GM12874 (cell line): ENCODE results near the gene HCCS.

ENCODE experiments used
- TF ChIP-seq, protein P1 (sequence below): IDR thresholded peaks from 2 replicates; pipeline ENCODE4 v1.5.1; 2011; ENCODE audit warnings: low read depth, mild to moderate bottlenecking, control low read depth, low read length, moderate library complexity; ENCODE audit not compliant: insufficient read depth

HCCS gene

DNA sequence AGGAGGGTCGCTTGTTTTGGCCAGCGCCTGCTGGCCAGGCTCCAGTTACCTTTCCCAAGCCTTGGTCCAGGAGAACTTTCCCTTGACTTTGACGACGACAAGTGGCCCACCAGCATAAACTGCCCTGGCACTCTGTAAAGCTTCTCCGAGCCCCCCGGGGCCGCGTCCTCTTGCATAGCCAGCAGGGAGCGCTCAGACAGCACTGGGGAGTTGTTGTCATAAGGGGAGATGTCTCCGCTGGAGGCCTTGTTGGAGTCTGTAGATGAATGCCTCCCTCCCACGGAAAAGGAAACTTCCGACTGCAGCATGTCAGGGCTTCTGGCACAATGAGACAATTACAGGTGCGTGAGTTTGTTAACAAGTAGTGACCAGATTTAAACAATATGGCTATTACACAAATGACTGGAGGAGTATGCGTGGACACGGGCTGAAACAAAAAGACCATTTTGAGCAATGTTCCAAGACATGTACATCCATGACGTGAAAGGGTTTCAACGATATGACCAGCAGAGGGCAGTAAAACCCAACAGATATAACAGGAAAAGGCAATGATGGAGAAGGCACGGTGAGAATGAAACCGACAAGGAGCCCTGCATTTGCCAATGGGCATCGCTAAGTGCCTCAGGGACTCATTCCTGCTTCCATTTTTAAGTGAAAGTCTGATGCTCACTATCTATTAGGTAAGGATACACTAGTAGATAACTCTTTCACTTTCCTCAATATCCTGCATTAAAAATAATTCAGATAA is 33.0 kb downstream of the HCCS start:
- TF ChIP-seq, protein P1, sequence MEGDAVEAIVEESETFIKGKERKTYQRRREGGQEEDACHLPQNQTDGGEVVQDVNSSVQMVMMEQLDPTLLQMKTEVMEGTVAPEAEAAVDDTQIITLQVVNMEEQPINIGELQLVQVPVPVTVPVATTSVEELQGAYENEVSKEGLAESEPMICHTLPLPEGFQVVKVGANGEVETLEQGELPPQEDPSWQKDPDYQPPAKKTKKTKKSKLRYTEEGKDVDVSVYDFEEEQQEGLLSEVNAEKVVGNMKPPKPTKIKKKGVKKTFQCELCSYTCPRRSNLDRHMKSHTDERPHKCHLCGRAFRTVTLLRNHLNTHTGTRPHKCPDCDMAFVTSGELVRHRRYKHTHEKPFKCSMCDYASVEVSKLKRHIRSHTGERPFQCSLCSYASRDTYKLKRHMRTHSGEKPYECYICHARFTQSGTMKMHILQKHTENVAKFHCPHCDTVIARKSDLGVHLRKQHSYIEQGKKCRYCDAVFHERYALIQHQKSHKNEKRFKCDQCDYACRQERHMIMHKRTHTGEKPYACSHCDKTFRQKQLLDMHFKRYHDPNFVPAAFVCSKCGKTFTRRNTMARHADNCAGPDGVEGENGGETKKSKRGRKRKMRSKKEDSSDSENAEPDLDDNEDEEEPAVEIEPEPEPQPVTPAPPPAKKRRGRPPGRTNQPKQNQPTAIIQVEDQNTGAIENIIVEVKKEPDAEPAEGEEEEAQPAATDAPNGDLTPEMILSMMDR: 0 out of 2 replicates have a peak, but pooled peaks have one; percentile 0

DNA sequence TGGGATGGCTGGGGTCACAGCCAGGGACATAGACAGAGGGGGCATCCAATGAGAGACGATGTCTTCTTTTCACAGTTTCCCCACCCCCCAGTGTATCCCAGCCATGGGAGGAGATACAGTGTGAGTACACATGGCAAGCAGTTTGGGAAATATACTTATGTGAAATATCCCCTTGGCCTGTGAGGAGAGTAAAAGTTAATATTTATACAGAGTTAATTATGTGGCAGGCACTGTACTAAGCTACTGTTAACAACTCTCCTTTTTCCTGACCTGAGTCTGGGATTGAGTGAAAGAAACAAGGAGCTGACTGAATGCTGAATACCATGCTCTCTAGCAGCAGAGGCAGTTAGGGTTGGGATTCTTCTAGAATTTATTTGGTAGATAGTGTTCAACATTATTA is 35.3 kb downstream of the HCCS start:
- TF ChIP-seq, protein P1: no peak

DNA sequence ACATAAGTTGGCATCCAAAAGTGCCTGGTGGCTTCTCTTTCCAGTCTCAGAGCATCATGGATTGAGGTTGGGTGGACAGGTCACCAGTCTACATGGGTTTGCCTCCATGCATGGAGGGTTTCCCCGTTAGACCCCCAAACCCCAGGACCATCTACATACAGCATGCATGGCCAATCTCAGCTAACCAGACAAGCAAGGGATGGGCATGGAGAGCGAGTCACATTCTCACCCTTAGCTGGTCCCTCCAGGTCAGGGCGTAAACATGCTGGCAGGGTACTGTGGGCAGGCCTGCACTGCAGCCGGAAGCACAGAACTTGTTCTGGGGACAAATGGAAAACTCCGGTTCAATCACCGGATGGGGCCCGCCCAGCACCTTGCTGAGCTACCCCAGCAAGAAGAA is 37.3 kb downstream of the HCCS start:
- TF ChIP-seq, protein P1: no peak

DNA sequence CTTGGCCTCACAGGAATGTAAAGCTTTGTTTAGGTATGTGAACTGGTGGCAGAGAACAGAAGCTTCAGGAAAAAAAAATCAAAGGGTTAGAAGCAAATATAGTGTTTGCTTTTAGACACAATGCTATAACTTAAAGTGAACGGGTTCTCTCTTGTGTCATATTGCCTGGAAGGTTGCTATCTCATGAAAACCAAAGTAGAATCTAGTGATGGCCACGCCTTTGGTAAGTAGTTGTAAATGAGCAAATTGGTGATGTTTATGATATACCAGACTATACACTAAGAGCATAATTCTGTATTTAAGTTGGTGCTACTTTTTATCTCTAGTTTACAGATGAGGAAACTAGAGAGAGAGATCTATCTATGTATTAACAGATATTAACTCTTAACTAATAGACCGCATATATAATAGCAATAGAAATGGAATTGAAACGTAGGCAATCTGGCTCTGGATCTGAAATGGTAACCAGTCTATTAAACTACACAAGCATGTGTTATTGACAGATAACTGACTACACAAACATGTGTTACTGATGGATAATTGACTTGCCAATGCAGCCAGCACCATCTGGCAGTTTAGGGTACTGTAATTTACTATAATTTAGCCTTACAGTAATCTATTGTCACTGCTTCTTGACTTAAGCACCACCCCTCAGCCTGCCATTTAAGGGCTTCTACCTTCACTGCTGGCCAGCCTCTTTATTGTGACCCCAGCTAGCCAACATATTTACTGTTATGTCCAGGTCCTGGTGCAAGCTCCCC is 40.8 kb downstream of the HCCS start:
- TF ChIP-seq, protein P1: no peak

DNA sequence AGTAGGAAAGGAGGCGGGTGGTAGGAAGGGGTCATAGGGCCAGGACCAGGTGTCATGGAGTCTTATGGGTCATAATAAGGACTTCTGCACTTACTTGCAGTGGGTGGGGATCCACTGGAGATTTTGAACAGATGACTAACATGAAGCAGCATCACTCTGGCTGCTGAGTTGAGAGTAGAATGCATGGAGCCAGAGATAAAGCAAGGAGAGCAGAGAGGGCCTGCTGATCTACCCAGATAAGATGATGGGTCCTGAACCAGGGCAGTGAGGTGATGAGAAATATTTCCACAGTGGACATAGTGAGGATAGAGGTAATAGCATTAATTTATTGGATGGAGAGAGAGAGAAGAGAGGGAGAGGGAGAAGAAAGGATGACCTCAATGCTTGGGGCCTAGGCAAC is 48.0 kb downstream of the HCCS start:
- TF ChIP-seq, protein P1: no peak

DNA sequence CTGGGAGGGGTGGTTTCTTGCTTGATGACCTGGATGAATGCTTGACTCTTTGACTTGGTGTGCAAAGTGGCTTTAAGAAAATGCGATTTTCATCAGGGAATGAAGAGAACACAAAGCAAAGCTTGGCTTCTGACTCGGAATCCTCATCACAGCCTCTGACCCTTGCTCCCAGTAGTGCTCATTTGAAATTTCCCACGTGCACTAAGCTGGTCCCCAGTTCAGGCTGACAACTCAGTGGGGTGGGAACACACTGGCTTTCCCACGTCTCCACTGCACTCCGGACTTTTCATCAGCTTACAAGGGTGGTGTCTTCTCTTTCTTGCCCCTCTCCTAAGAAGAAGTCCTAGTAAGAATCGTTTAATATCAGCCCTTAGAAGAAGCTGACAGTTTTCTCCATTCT is 53.3 kb downstream of the HCCS start:
- TF ChIP-seq, protein P1: no peak

DNA sequence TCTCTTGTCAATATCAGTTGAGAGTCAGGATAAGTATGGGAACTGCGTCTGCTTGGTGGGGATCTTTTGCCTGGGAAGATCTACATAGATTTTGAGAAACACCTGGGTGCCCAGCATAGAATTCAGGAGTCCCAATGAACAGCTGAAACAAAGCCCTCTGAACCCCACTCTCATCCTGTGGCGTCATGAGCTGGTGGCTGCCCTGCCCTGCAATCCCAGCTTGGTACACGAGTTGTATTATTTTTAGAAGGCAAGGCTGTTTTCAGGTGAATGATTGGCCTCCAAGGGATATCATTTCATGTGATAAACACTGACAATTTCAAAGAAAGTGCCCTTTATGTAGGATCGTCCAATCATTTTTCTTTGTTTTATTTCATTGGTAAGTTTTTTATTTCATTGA is 60.8 kb downstream of the HCCS start:
- TF ChIP-seq, protein P1: no peak
